Measurements from ENCODE around the gene NHP2. TPM values are rescaled to one million over a fixed set of nuclear protein-coding genes. Genes with fewer than 3 reads are reported as not detected.

Gene NHP2
- total RNA-seq, 4 donors from 2014 or later, result 49.5 to 75.9 (median 62.0) TPM

- no peak for DNase-seq
- H3K4me3 ChIP-seq, result no peak overlapping the region
- H3K27me3 ChIP-seq, result no peaks in the 10 kb centered on the region
- H3K36me3 ChIP-seq, result no peaks in the 10 kb centered on the region
- H3K4me1 ChIP-seq, result peaks cover 0 to 5% (median 0%) of the 10 kb centered on the region in 4 donors
- no peaks in the 10 kb centered on the region for H3K9me3 ChIP-seq
- no peak for TF ChIP-seq CTCF (IDR thresholded peaks at IDR 0.05)
- no peak for TF ChIP-seq POLR2A (IDR thresholded peaks at IDR 0.05)
- H3K27ac ChIP-seq, result no peak overlapping the region
Observed at GRCh38 chr5:178103612-178104011, 50.1 kb downstream of the NHP2 start.

Other genes starting within 250 kb of the NHP2 start
- gene PROP1, start 157.6 kb downstream of the NHP2 start, total RNA-seq, result not detected
- gene N4BP3, start 40.4 kb downstream of the NHP2 start, total RNA-seq, result 1 to 10 TPM in 2 of 4 donors, under 1 TPM in 2; 0.53 to 2.5 (median 1.1) TPM
- gene RMND5B, start 22.9 kb downstream of the NHP2 start, total RNA-seq, result 10 to 100 TPM; 35.9 to 59.4 (median 51.7) TPM
- not detected for gene GMCL2, start 33.5 kb upstream of the NHP2 start, total RNA-seq
- 100 to 1,000 TPM in 1 of 4 donors, 10 to 100 TPM in 3; 74.8 to 135 (median 81.4) TPM for gene HNRNPAB, start 50.6 kb upstream of the NHP2 start, total RNA-seq
- 100 to 1,000 TPM; 180 to 441 (median 280) TPM for gene PHYKPL, start 78.9 kb upstream of the NHP2 start, total RNA-seq

All from Peyer's patch (tissue), 4 donors.